ENCODE data around the gene PAEP. TPM values are rescaled to one million over a fixed set of nuclear protein-coding genes. Genes with fewer than 3 reads are reported as not detected.

The PAEP gene
- total RNA-seq, 6 experiments from 2014 or later = not detected

DNA sequence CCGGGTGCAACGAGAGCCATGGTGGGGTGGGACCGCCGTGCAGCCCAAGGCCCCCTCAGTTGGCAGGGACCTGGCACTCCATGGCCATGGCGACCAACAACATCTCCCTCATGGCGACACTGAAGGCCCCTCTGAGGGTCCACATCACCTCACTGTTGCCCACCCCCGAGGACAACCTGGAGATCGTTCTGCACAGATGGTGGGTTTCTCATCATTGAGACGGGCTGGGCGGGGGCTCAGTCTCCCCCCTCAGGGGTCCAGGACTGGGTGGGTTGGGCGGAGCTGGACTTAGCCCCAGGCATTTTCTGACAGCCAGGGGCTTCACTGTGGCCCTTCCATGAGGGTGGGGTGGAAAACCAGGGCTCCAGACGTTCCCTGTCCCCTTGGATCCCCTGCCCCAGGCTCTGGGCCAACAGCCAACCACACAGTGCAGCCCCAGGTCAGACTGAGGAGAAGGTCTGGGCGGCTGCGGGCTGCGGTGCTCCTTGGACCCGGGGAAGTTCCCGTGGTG, 734 bp downstream of the PAEP start:
- intact Hi-C loops (cut with DNase I) = no loop called here
- no peak overlapping the region for H3K27ac ChIP-seq
- no peaks in the 10 kb centered on the region for H3K27me3 ChIP-seq
- TF ChIP-seq, protein P1, sequence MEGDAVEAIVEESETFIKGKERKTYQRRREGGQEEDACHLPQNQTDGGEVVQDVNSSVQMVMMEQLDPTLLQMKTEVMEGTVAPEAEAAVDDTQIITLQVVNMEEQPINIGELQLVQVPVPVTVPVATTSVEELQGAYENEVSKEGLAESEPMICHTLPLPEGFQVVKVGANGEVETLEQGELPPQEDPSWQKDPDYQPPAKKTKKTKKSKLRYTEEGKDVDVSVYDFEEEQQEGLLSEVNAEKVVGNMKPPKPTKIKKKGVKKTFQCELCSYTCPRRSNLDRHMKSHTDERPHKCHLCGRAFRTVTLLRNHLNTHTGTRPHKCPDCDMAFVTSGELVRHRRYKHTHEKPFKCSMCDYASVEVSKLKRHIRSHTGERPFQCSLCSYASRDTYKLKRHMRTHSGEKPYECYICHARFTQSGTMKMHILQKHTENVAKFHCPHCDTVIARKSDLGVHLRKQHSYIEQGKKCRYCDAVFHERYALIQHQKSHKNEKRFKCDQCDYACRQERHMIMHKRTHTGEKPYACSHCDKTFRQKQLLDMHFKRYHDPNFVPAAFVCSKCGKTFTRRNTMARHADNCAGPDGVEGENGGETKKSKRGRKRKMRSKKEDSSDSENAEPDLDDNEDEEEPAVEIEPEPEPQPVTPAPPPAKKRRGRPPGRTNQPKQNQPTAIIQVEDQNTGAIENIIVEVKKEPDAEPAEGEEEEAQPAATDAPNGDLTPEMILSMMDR (IDR thresholded peaks at IDR 0.05) = no peak
- TF ChIP-seq POLR2A (IDR thresholded peaks at IDR 0.05) = no peak
- H3K36me3 ChIP-seq = no peaks in the 10 kb centered on the region
- DNase-seq (peak in 1 of 3 donors; percentile 40), ATAC-seq (no peak)
- no peaks in the 10 kb centered on the region for H3K4me1 ChIP-seq
- H3K9me3 ChIP-seq = no peaks in the 10 kb centered on the region
- 20% methylated on average over 4 of the region's 17 CpGs for WGBS (ENCODE audit: insufficient coverage, low coverage, low lambda C conversion rate, missing lambda C conversion rate)
- no peak overlapping the region for H3K4me3 ChIP-seq

DNA sequence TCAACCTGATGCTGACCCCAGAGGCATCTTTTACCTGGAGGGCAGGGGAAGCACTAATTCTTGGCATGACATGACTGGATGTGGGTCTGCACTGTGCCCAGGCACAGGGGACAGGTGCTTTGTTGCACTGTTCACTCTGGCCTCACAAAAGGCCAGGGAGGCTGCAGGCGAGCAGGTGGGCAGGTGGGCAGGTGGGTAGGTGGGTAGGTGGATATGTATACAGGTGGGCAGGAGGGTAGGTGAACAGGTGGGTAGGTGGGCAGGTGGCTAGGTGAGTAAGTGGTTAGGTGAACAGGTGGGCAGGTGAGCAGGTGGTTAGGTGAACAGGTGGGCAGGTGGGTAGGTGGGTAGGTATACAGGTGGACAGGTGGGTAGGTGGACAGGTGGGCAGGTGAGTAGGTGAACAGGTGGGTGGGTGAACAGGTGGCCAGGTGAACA, 1.5 kb downstream of the PAEP start:
- WGBS (ENCODE audit: insufficient coverage, low coverage, low lambda C conversion rate, missing lambda C conversion rate) = 45% methylated on average over 1 of the region's 1 CpG
- no peak for DNase-seq
- intact Hi-C loops (cut with DNase I) = no loop called here

DNA sequence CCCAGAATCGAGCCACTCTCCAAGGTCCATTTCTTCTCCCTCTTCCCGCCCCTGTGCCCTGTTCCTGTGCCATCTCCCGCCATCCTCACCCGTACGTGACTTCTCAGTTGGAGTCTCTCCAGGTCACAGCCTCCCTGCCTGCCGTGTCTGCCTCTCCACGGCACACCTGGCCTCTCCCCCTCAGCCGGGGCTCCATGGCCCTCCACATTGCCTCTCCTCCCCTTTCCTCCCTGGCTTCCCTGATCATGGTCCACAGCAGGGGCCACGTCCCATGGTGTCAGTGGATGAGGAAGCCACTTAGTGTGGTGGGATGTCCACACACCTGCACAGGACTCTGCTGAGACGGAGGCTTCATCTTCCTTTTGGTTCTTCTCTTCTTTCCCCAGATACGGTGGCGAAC, 2.3 kb downstream of the PAEP start:
- no peaks in the 10 kb centered on the region for H3K9me3 ChIP-seq
- 70% methylated on average over 12 of the region's 12 CpGs for WGBS (ENCODE audit: insufficient coverage, low coverage, low lambda C conversion rate, missing lambda C conversion rate)
- peak in 1 of 3 donors; percentile 28 for DNase-seq

More for the DNA sequence above, 1.5 kb downstream of the PAEP start:
- no peak overlapping the region for H3K27ac ChIP-seq
- TF ChIP-seq, protein P1 (IDR thresholded peaks at IDR 0.05) = no peak
- TF ChIP-seq POLR2A (IDR thresholded peaks at IDR 0.05) = no peak
- no peaks in the 10 kb centered on the region for H3K27me3 ChIP-seq
- H3K4me3 ChIP-seq = no peak overlapping the region
- peak in 1 of 4 donors; percentile 17 for ATAC-seq
- no peaks in the 10 kb centered on the region for H3K9me3 ChIP-seq
- H3K36me3 ChIP-seq = no peaks in the 10 kb centered on the region
- H3K4me1 ChIP-seq = no peaks in the 10 kb centered on the region

DNA sequence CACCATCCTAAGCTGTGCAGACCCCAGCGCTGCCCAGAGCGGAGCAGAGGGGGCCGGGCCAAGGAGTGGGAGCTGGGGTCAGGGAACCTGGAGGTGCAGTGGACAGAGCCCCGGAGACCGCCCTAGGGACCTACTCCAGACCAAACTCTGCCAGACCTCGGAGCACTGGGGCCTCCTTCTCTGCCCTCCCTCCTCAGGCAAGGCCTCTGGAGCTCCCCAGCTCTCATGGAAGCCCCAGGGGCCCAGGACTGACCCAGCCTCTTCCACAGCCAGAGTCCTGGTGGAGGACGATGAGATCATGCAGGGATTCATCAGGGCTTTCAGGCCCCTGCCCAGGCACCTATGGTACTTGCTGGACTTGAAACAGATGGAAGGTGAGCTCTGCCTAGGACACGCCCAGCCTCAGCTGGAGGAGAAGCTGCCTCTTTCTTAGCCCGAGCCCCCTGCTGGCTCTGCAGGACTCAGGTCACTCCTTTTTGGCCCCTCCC, 3.6 kb downstream of the PAEP start:
- H3K27ac ChIP-seq = no peak overlapping the region
- H3K9me3 ChIP-seq = no peaks in the 10 kb centered on the region
- 40% methylated on average over 2 of the region's 9 CpGs for WGBS (ENCODE audit: insufficient coverage, low coverage, low lambda C conversion rate, missing lambda C conversion rate)
- intact Hi-C loops (cut with DNase I) = no loop called here
- ATAC-seq = peak in 1 of 4 donors; percentile 11
- TF ChIP-seq POLR2A (IDR thresholded peaks at IDR 0.05) = no peak
- TF ChIP-seq, protein P1 (IDR thresholded peaks at IDR 0.05) = no peak
- no peaks in the 10 kb centered on the region for H3K4me1 ChIP-seq
- DNase-seq = peak in 2 of 3 donors; percentile 35 to 42
- no peak overlapping the region for H3K4me3 ChIP-seq
- H3K27me3 ChIP-seq = no peaks in the 10 kb centered on the region
- H3K36me3 ChIP-seq = no peaks in the 10 kb centered on the region

More for the DNA sequence above, 2.3 kb downstream of the PAEP start:
- TF ChIP-seq, protein P1 (IDR thresholded peaks at IDR 0.05) = no peak
- no peak for TF ChIP-seq POLR2A (IDR thresholded peaks at IDR 0.05)
- Histone ChIP-seq H3K4me3 (no peak overlapping the region), H3K27me3 (no peaks in the 10 kb centered on the region), H3K4me1 (no peaks in the 10 kb centered on the region), H3K36me3 (no peaks in the 10 kb centered on the region), H3K27ac (no peak overlapping the region)
- intact Hi-C loops (cut with DNase I) = no loop called here
- no peak for ATAC-seq

All from right lobe of liver (tissue), 6 donors.